Measurements from ENCODE around the gene STARD13.
"Not testable (repeated sequence)": the region's sequence is repeated elsewhere in the genome, so short reads cannot be mapped to it uniquely, and the experiment has no call there.

Gene STARD13

GRCh38 chr13:33250609-33251008 lies 34.9 kb downstream of the STARD13 start:
- DNase-seq = no peak

DNA sequence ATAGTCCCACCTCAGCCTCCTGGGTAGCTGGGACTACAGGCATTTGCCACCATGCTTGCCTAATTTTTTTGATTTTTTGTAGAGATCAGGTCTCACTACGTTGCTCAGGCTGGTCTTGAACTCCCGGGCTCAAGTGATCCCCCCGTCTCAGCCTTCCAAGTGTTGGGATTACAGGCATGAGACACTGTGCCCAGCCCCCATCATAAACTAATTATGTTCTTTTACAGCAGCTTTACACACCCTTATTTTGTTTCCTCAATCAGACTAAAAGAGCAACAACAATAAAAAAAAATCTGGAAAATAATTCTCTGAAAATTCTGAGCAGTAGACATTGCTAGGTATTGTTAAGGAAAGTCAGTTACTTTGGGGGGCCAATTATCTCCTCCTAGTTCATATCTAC lies 35.7 kb downstream of the STARD13 start:
- DNase-seq = no peak

- no peak for DNase-seq
These were observed 36.5 kb downstream of the STARD13 start for GRCh38 chr13:33249066-33249465.

DNA sequence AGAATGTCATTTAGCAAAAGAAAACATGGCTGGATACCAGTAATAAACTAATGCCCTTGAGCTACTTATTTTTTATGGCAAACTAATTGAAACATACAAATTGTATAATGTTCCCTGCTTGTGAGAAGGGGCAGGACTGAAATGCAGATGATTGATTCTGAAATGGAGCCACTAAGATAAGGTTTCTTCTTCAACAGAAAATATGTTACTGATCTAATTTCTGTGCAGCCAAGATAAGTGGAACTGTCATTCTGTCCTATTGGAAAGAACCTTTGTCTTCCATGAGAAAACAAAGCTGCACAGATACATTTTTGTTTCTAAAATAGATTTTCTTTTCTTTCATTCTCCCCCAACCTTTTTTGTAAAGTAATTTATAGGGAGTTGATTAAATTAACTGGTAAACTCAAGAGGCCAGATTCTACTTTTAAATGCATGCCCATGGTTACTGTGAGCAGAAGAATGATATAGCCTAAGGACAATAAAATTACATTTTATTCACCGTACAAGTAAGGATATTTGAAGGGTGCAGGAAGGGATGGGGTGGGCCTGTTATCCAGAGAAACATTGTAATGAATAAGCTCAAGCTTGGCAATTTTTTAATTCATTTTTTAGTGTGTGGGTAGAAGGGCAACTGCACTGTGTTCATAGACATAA lies 39.9 kb downstream of the STARD13 start:
- DNase-seq = no peak

DNA sequence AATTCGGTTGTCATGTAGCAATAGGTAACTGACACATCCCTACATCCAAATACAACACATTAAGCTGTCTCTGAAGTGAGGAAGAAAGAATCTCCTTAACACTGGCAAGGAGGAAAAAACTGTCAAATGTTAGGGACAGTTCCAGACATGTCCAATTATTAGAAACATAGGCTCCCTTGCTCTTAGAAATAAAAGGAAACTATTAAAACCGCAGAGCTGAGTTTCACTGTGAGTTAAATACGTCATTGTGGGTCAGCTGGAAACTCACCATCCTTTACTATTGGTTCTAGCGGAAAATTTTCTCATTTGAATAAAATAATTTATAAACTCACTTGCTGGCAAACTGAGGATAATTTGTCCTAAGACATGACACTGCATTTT lies 40.7 kb downstream of the STARD13 start:
- no peak for DNase-seq

GRCh38 chr13:33244210-33244906 lies 41.2 kb downstream of the STARD13 start:
- DNase-seq = no peak

GRCh38 chr13:33242984-33243617 lies 42.5 kb downstream of the STARD13 start:
- no peak for DNase-seq

- DNase-seq = not testable (repeated sequence)
These were observed 43.2 kb downstream of the STARD13 start for GRCh38 chr13:33242372-33242771.

DNA sequence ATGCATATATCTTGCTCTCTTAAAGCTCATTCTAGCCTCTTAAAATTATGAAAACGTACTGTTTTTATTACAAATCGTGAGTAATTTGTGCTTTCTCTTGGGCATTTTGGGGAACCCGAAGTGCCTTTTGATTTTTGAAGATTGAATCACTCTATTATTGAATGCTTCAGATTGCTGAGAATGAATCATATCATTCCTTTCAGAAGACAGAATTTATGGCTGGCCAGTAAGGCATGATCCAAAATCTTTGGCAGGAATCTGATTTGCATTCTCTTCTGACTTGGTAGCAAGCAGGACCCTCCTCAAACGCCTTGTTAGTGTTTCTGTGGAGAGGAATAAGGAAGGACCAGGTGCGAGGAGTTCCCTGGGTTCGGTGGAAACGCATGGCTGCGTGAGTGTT lies 49.5 kb downstream of the STARD13 start:
- DNase-seq = no peak

- DNase-seq = no peak
These were observed 50.0 kb downstream of the STARD13 start for GRCh38 chr13:33235564-33235963.

- DNase-seq = peak; percentile 22
These were observed 50.5 kb downstream of the STARD13 start for GRCh38 chr13:33235078-33235477.

- DNase-seq = no peak
These were observed 52.0 kb downstream of the STARD13 start for GRCh38 chr13:33233547-33233946.

GRCh38 chr13:33232883-33233282 lies 52.7 kb downstream of the STARD13 start:
- no peak for DNase-seq

DNA sequence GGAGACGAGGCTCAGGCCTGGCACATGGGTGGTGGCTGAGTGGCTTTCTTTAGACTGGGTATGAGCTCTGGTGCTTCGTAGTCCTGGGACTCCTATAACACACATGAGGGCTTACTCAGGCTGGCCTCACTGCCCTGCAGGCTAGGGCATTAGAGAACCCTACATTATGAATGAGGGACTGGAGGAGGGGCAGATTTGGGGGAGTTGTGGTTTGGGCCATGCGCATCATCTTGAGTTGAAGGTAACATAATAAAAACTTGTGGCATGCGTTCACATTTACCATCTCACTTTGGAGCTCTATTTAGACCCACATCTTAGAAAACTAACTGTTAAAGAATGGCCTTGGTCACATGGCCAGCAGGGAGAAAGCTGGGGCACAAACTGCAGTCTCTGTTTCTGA lies 54.2 kb downstream of the STARD13 start:
- no peak for DNase-seq

DNA sequence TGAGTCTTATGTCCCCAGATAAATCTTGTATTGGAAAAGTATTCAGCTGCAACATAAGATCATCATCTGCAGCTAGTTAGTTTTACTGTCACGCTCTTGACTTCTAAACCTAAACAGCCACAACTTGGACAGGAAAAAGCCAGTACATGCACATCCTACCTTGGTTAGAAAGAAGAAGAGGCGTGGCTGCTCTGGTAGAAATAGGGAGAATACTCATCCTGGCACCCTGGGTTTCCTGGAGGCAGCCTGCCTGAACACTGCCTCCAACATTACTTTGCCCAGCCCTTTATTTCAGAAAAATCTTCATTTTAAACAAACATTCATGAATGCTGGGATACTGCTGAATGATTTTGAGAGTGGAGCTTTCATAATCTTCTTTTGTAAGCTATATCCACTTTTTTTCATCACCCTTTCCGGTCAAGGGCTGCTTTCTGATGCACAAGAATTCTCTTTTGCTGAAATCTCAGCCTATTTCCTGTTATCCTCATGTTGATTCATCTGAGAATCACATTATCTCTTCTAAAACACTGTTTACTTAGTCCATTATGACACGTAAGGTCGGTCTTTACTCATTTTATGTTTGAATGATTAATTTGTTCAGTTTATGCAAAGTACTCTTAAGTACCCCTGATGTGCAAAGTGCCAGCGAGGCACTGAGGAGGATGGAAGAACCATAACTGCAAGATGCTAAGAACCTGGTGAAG lies 55.2 kb downstream of the STARD13 start:
- no peak for DNase-seq

DNA sequence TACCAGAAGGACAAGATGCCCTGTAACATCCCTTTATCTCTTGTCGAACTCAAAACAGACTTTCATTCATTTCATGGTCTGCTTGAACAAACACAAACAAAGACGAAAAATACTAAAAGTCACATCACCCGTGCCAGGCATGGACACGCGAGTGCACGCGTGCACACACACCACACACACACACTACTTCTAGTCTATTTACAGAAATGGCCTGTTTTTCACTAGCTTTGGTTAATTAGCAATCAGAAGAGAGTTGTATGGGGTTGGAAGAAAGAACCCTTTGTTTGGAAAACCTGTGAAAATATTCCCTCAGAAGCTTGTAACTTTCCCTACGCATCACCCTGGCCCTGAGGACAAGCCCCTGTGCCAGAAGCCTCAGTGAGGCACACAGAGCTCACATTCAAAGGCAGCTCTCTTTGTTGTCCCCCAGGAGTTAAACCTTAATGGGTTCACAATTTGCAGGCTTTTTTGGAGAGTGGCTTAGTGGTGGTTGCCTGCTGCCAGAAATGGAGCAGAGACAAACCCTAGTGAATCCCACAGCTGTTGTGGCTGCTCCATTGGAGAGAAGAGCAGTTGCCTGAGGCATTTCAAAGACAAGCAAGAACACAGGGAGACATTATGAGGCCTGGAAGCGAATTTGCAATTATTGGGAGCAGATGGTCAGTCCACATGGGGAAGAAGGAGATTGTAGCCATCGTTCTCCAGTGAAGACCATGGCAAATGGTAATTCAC lies 55.9 kb downstream of the STARD13 start:
- DNase-seq = peak; percentile 89

- DNase-seq = peak; percentile 69
These were observed 56.7 kb downstream of the STARD13 start for GRCh38 chr13:33228648-33229445.

- DNase-seq = no peak
These were observed 57.5 kb downstream of the STARD13 start for GRCh38 chr13:33227927-33228647.

DNA sequence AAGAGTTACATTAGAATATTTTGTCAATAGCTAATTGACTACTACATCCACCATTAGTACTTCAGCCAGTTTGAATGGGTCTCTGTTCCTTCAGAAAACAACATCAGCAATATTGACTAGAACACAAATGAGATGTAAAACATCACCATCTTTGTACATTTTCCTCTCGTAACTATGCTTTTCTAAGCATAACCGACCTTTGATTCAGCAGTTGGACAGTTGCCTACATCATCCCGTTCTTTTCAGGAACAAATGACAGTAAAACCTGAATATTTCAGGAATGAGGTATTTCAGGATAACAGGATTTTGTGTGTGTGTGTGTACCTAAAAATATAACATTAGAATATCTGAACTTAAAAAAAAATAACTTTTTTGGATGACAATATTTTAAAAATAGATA lies 60.9 kb downstream of the STARD13 start:
- DNase-seq = no peak

DNA sequence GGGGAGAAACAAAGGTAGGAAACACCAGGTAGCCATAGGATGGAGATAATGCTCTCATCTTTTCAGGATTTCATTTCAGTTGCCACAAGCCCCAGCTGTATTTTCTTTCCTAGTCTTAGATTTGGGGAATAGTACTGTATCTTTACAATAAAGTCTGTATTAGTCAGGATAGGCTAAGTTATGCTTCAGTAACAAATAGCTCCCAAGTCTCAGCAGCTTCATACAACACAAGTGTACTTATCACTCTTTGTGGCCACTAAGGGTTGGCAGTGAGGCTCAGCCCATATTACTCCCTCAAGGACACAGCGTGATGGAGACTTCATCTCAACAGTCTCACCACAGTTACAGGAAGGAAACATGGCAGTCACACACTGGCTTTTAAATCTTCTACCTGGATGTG lies 61.4 kb downstream of the STARD13 start:
- DNase-seq = no peak

DNA sequence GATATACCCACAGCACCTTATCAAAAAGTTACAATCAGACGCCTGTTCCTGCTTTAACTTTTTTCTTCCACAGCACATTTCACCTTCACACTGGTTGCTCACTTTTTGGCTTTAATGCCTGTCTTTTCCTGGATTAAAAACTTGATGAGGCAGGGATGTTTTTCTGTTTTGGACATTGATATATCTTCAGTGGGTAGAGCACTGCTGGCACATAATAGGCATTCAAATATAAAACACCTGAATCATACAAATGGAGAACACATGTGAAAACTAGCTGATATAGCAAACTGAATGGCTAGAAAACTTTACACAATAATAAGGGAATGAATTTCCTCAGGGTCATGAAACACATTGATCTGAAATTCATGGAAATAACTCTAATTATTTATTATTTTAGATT lies 65.6 kb downstream of the STARD13 start:
- DNase-seq = no peak
